B cell (primary cell): ENCODE results near the gene SDCCAG8.

Source experiments
- CTCF ChIP-seq: fragments of 200-600 bp; IDR thresholded peaks from one replicate; pipeline ENCODE4 v1.8.0; 2022; ENCODE audit warnings: antibody characterized with exemption, mild to moderate bottlenecking
- EZH2 ChIP-seq: IDR thresholded peaks from 2 replicates; pipeline ENCODE4 v1.6.1; 2012; ENCODE audit warnings: borderline replicate concordance, low read depth, mild to moderate bottlenecking, moderate library complexity, low read length; ENCODE audit not compliant: insufficient read depth, poor library complexity, severe bottlenecking

- TF ChIP-seq CTCF (no peak), EZH2 (no peak)
Observed at GRCh38 chr1:243375596-243375995, 119.8 kb downstream of the SDCCAG8 start.
